HepG2 (cell line): Measurements from ENCODE around the gene LARP1B. TPM values are rescaled to one million over a fixed set of nuclear protein-coding genes. Genes with fewer than 3 reads are reported as not detected.
A peak's percentile ranks its signal among the peaks of the same experiment; 100 is the strongest.

Experiments
- ATAD3A ChIP-seq: sonication (generic); formaldehyde crosslinking; IDR thresholded peaks from 2 replicates; pipeline ENCODE4 v1.4.0; 2020; ENCODE audit warnings: missing genetic modification reagents
- CBFB ChIP-seq: sonication (generic); formaldehyde crosslinking; IDR thresholded peaks from 2 replicates; pipeline ENCODE4 v1.4.0; 2020; ENCODE audit warnings: missing genetic modification reagents
- GATAD1 ChIP-seq: IDR thresholded peaks from 2 replicates; pipeline ENCODE4 v1.6.1; 2016; ENCODE audit warnings: missing genetic modification reagents, missing compliant biosample characterization
- GATAD2A ChIP-seq: IDR thresholded peaks from 2 replicates; pipeline ENCODE4 v1.6.1; 2016
- HES4 ChIP-seq: sonication (generic); formaldehyde crosslinking; IDR thresholded peaks from 2 replicates; pipeline ENCODE4 v1.9.0; 2021; ENCODE audit warnings: mild to moderate bottlenecking, missing genetic modification reagents, borderline replicate concordance
- NFYC ChIP-seq: IDR thresholded peaks from 2 replicates; pipeline ENCODE4 v1.6.1; 2016; ENCODE audit warnings: missing genetic modification reagents, missing compliant biosample characterization
- PHF20 ChIP-seq: sonication (generic); formaldehyde crosslinking; IDR thresholded peaks from 2 replicates; pipeline ENCODE4 v1.5.0; 2020; ENCODE audit warnings: mild to moderate bottlenecking, missing genetic modification reagents
- POLR2AphosphoS5 ChIP-seq: IDR thresholded peaks from 2 replicates; pipeline ENCODE4 v1.6.1; 2012; ENCODE audit warnings: low read depth, low read length
- PREB ChIP-seq: sonication (generic); formaldehyde crosslinking; IDR thresholded peaks from 2 replicates; pipeline ENCODE4 v1.4.0; 2020; ENCODE audit warnings: missing genetic modification reagents
- SALL1 ChIP-seq: sonication (generic); formaldehyde crosslinking; IDR thresholded peaks from 2 replicates; pipeline ENCODE4 v1.8.0; 2022; ENCODE audit warnings: mild to moderate bottlenecking, missing genetic modification reagents
- SATB2 ChIP-seq: sonication (generic); formaldehyde crosslinking; IDR thresholded peaks from 2 replicates; pipeline ENCODE4 v1.5.0; 2020; ENCODE audit warnings: missing genetic modification reagents
- SRSF4 ChIP-seq: fragments of 200-400 bp; formaldehyde crosslinking; IDR thresholded peaks from one replicate; pipeline ENCODE4 v1.6.1; 2018; ENCODE audit warnings: mild to moderate bottlenecking, low read depth, low read length, moderate library complexity; ENCODE audit not compliant: poor library complexity, severe bottlenecking
- TGIF2 ChIP-seq: IDR thresholded peaks from 2 replicates; pipeline ENCODE4 v1.6.1; 2016; ENCODE audit warnings: control low read depth, missing compliant biosample characterization
- ZBTB42 ChIP-seq: sonication (generic); formaldehyde crosslinking; IDR thresholded peaks from 2 replicates; pipeline ENCODE4 v1.5.0; 2020; ENCODE audit warnings: mild to moderate bottlenecking, missing genetic modification reagents
- ZC3H13 ChIP-seq: sonication (generic); formaldehyde crosslinking; IDR thresholded peaks from 2 replicates; pipeline ENCODE4 v1.8.1; 2023; ENCODE audit warnings: mild to moderate bottlenecking, missing genetic modification reagents, moderate library complexity
- ZFX ChIP-seq: sonication (generic); formaldehyde crosslinking; IDR thresholded peaks from 2 replicates; pipeline ENCODE4 v1.4.0; 2020; ENCODE audit warnings: mild to moderate bottlenecking, low read depth, missing genetic modification reagents, moderate library complexity
- ZFY ChIP-seq: sonication (generic); formaldehyde crosslinking; IDR thresholded peaks from 2 replicates; pipeline ENCODE4 v1.4.0; 2020; ENCODE audit warnings: missing genetic modification reagents
- ZNF530 ChIP-seq: sonication (generic); formaldehyde crosslinking; IDR thresholded peaks from 2 replicates; pipeline ENCODE4 v1.5.0; 2020; ENCODE audit warnings: low read depth, mild to moderate bottlenecking, missing genetic modification reagents
- ZNF552 ChIP-seq: sonication (generic); formaldehyde crosslinking; IDR thresholded peaks from 2 replicates; pipeline ENCODE4 v1.9.0; 2022; ENCODE audit warnings: missing genetic modification reagents, mild to moderate bottlenecking, borderline replicate concordance
- ZNF710 ChIP-seq: sonication (generic); formaldehyde crosslinking; IDR thresholded peaks from 2 replicates; pipeline ENCODE4 v1.5.0; 2020; ENCODE audit warnings: mild to moderate bottlenecking, missing genetic modification reagents, borderline replicate concordance
- ZNF720 ChIP-seq: sonication (generic); formaldehyde crosslinking; IDR thresholded peaks from 2 replicates; pipeline ENCODE4 v1.4.0; 2020; ENCODE audit warnings: missing genetic modification reagents
- ZNF776 ChIP-seq: sonication (generic); formaldehyde crosslinking; IDR thresholded peaks from 2 replicates; pipeline ENCODE4 v1.4.0; 2020; ENCODE audit warnings: mild to moderate bottlenecking, missing genetic modification reagents
- ZNF782 ChIP-seq: sonication (generic); formaldehyde crosslinking; IDR thresholded peaks from 2 replicates; pipeline ENCODE4 v1.4.0; 2020; ENCODE audit warnings: missing genetic modification reagents, mild to moderate bottlenecking, borderline replicate concordance
- ZSCAN12 ChIP-seq: sonication (generic); formaldehyde crosslinking; IDR thresholded peaks from 2 replicates; pipeline ENCODE4 v1.9.0; 2021; ENCODE audit warnings: mild to moderate bottlenecking, missing genetic modification reagents
- polyA plus RNA-seq, 8 experiments: library from polyadenylated mRNA; depleted of rRNA in 3 of 8; stranded (reverse) in 7 of 8; unstranded in 1 of 8; fragments of >200 nt; fragmentation: Illumina TruSeq in 4 of 8; extraction: Trizol in 4 of 8; gene quantifications; 2 replicates each; pipeline versions ENCODE4 v1.2.1 to v1.2.3, GENCODE V29; 2011 to 2016; ENCODE audit warnings: low read depth in 4 of 8, missing spikeins in 1 of 8, mixed read lengths in 1 of 8; ENCODE audit not compliant: insufficient read depth in 1 of 8
- total RNA-seq, 5 experiments: library from RNA; depleted of rRNA; stranded (reverse); fragments of >200 nt; fragmentation: Illumina TruSeq; extraction: Trizol; gene quantifications; 2 replicates each; pipeline ENCODE4 v1.2.3, GENCODE V29; 2016; ENCODE audit warnings: low read depth in 1 of 5
- TF ChIP-seq, protein P1 (sequence below): sonication (generic); formaldehyde crosslinking; IDR thresholded peaks from 2 replicates; pipeline ENCODE4 v1.4.0; 2020; ENCODE audit warnings: mild to moderate bottlenecking, missing genetic modification reagents
- TF ChIP-seq, protein P2 (sequence below): sonication (generic); formaldehyde crosslinking; IDR thresholded peaks from 2 replicates; pipeline ENCODE4 v1.4.0; 2020; ENCODE audit warnings: low read depth, mild to moderate bottlenecking, missing genetic modification reagents

LARP1B gene
- total and polyA plus RNA-seq, 2 of the 13 experiments (the other 11 are each of a cell fraction or from before 2014, with no cell fraction given), result 19.2 to 52.7 TPM

- TF ChIP-seq ZNF710 (peak; percentile 31; the same call in 1 of the 2 replicates), ZC3H13 (CRISPR knock-in tag) (no peak), ZNF552 (CRISPR knock-in tag) (no peak), SRSF4 (no peak), ZFY (CRISPR knock-in tag) (peak; percentile 62), ZNF776 (CRISPR knock-in tag) (0 out of 2 replicates have a peak, but pooled peaks have one; percentile 34), ZNF530 (CRISPR knock-in tag) (no peak), HES4 (no peak), PREB (CRISPR knock-in tag) (no peak), ATAD3A (CRISPR knock-in tag) (no peak), CBFB (CRISPR knock-in tag) (no peak), PHF20 (CRISPR knock-in tag) (peak; percentile 31; the same call in 1 of the 2 replicates), POLR2AphosphoS5 (0 out of 2 replicates have a peak, but pooled peaks have one; percentile 19), NFYC (no peak), SALL1 (CRISPR knock-in tag) (peak; percentile 38; the same call in 1 of the 2 replicates), ZNF782 (CRISPR knock-in tag) (no peak), ZNF720 (CRISPR knock-in tag) (no peak), SATB2 (CRISPR knock-in tag) (no peak), GATAD1 (CRISPR knock-in tag) (0 out of 2 replicates have a peak, but pooled peaks have one; percentile 20), ZBTB42 (CRISPR knock-in tag) (no peak), TGIF2 (CRISPR knock-in tag) (peak; percentile 68; the same call in 1 of the 2 replicates), ZFX (peak; percentile 84), GATAD2A (CRISPR knock-in tag) (0 out of 2 replicates have a peak, but pooled peaks have one; percentile 25), ZSCAN12 (CRISPR knock-in tag) (0 out of 2 replicates have a peak, but pooled peaks have one; percentile 32)
- TF ChIP-seq, protein P1, sequence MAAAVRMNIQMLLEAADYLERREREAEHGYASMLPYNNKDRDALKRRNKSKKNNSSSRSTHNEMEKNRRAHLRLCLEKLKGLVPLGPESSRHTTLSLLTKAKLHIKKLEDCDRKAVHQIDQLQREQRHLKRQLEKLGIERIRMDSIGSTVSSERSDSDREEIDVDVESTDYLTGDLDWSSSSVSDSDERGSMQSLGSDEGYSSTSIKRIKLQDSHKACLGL (CRISPR knock-in tag), result peak; percentile 58; the same call in 1 of the 2 replicates
- TF ChIP-seq, protein P2, sequence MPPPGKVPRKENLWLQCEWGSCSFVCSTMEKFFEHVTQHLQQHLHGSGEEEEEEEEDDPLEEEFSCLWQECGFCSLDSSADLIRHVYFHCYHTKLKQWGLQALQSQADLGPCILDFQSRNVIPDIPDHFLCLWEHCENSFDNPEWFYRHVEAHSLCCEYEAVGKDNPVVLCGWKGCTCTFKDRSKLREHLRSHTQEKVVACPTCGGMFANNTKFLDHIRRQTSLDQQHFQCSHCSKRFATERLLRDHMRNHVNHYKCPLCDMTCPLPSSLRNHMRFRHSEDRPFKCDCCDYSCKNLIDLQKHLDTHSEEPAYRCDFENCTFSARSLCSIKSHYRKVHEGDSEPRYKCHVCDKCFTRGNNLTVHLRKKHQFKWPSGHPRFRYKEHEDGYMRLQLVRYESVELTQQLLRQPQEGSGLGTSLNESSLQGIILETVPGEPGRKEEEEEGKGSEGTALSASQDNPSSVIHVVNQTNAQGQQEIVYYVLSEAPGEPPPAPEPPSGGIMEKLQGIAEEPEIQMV (CRISPR knock-in tag), result no peak
Observed at GRCh38 chr4:128061566-128062536, 739 bp downstream of the LARP1B start (continued).
